PC-9 (cell line): ENCODE measurements around the gene TNFRSF25. TPM values are rescaled to one million over a fixed set of nuclear protein-coding genes. Genes with fewer than 3 reads are reported as not detected.

Experiments used
- BruUV-seq: library from RNA; stranded (reverse); fragments of 400-500 nt; replicated peaks from 2 replicates; lab custom pipeline; 2021; lab: Mats Ljungman, UMichigan
- CTCF ChIA-PET: fragments of 300-600 bp; sonication (Branson Sonifier 250); formaldehyde crosslinking; loops from one replicate; lab custom pipeline; 2022; ENCODE audit warnings: antibody characterized with exemption; lab: Charles Lee
- POLR2A ChIA-PET: fragments of 300-600 bp; sonication (Branson Sonifier 250); formaldehyde crosslinking; loops from one replicate; lab custom pipeline; 2022; ENCODE audit warnings: antibody characterized with exemption; ENCODE audit not compliant: unreplicated experiment; lab: Charles Lee
- DNase-seq, 2 experiments: peaks; one replicate each; pipeline versions ENCODE4 v3.0.0 to v3.0.0-alpha.2; 2015 to 2022; ENCODE audit warnings: mixed read lengths in 1 of 2
- H2AFZ ChIP-seq: fragments of 200-600 bp; sonication (generic); 2 replicates; pipeline ENCODE4 v1.8.1; 2017; ENCODE audit warnings: antibody characterized with exemption
- H3F3A ChIP-seq: fragments of 200-600 bp; sonication (generic); 2 replicates; pipeline ENCODE4 v1.8.1; 2017; ENCODE audit warnings: antibody characterized with exemption, mild to moderate bottlenecking, low read depth; ENCODE audit not compliant: insufficient read depth
- H3K27ac ChIP-seq: fragments of 200-600 bp; sonication (generic); 2 replicates; pipeline ENCODE4 v1.6.1; 2016; ENCODE audit warnings: mixed run types
- H3K27me3 ChIP-seq: fragments of 200-600 bp; sonication (generic); 2 replicates; pipeline ENCODE4 v1.6.1; 2016; ENCODE audit warnings: low read depth, mixed run types; ENCODE audit not compliant: insufficient read depth
- H3K36me3 ChIP-seq: fragments of 200-600 bp; sonication (generic); 2 replicates; pipeline ENCODE4 v1.6.1; 2016; ENCODE audit warnings: low read depth, mixed run types
- H3K4me1 ChIP-seq: fragments of 200-600 bp; sonication (generic); replicated peaks from 2 replicates; pipeline ENCODE4 v1.6.1; 2016; ENCODE audit warnings: mixed run types; ENCODE audit not compliant: insufficient read depth
- H3K4me2 ChIP-seq: fragments of 200-600 bp; sonication (generic); 2 replicates; pipeline ENCODE4 v1.6.1; 2017; ENCODE audit warnings: mixed run types
- H3K4me3 ChIP-seq: fragments of 200-600 bp; sonication (generic); 2 replicates; pipeline ENCODE4 v1.6.1; 2016; ENCODE audit warnings: mixed run types
- H3K79me2 ChIP-seq: fragments of 200-600 bp; sonication (generic); 2 replicates; pipeline ENCODE4 v1.6.1; 2017; ENCODE audit warnings: low read depth, mixed run types
- H3K9me2 ChIP-seq: fragments of 200-600 bp; sonication (generic); 2 replicates; pipeline ENCODE4 v1.8.1; 2017; ENCODE audit warnings: mild to moderate bottlenecking; ENCODE audit not compliant: insufficient read depth
- H3K9me3 ChIP-seq: fragments of 200-600 bp; sonication (generic); 2 replicates; pipeline ENCODE4 v1.8.1; 2016; ENCODE audit warnings: low read depth; ENCODE audit not compliant: insufficient read depth
- H4K20me1 ChIP-seq: fragments of 200-600 bp; sonication (generic); 2 replicates; pipeline ENCODE4 v1.8.1; 2017; ENCODE audit not compliant: insufficient read depth
- CTCF ChIP-seq: fragments of 200-600 bp; sonication (generic); conservative IDR thresholded peaks from 2 replicates; pipeline ENCODE4 v1.6.1; 2017; ENCODE audit warnings: mixed run types, antibody characterized with exemption, mild to moderate bottlenecking, moderate library complexity
- EZH2 ChIP-seq: fragments of 200-600 bp; sonication (generic); IDR thresholded peaks from 2 replicates; pipeline ENCODE4 v1.8.0; 2017; ENCODE audit warnings: antibody characterized with exemption, low read depth
- intact Hi-C: fragments of 100-400 bp; cut with micrococcal nuclease; formaldehyde crosslinking; loops from one replicate; pipeline ENCODE4 v1.10.0; 2022; ENCODE audit not compliant: unreplicated experiment
- total RNA-seq: library from RNA; stranded (reverse); gene quantifications from 2 replicates; pipeline ENCODE4 v1.2.3, GENCODE V29; 2021

The TNFRSF25 gene
- total RNA-seq, 1 experiment from 2014 or later, result 12.3 TPM

- no TSS peak for BruUV-seq
- no peak overlapping the region for H3K27ac ChIP-seq
- no peaks in the 10 kb centered on the region for H3K9me3 ChIP-seq
- no peaks in the 10 kb centered on the region for H3K27me3 ChIP-seq
- TF ChIP-seq EZH2 (no peak), CTCF (no peak)
- H3K4me3 ChIP-seq, result no peak overlapping the region
- no peaks in the 10 kb centered on the region for H3K9me2 ChIP-seq
- peaks cover 5% of the 10 kb centered on the region; the same call in 1 of the 2 replicates for H3K4me1 ChIP-seq
- DNase-seq, result peak in 1 of 2 experiments; percentile 55
- H3K4me2 ChIP-seq, result no peak overlapping the region
- H3K36me3 ChIP-seq, result no peaks in the 10 kb centered on the region
- no peaks in the 10 kb centered on the region for H3K79me2 ChIP-seq
- H2AFZ ChIP-seq, result no peak overlapping the region
- POLR2A ChIA-PET, result interaction anchor here (0.6 to 0.7 kb wide), 2 partner anchors 102 to 110 kb away, joined by 3 to 5 read pairs; no protein-coding TSS in a partner anchor
- no peaks in the 10 kb centered on the region for H3F3A ChIP-seq
- intact Hi-C loops, result no loop called here
- CTCF ChIA-PET, result interaction anchor here (0.6 to 1.8 kb wide), 2 partner anchors 11 to 26 kb away, joined by 3 to 4 read pairs; no protein-coding TSS in a partner anchor
- no peaks in the 10 kb centered on the region for H4K20me1 ChIP-seq
Observed at GRCh38 chr1:6502000-6502891, 36.3 kb upstream of the TNFRSF25 start.

- no peak overlapping the region for H3K27ac ChIP-seq
- BruUV-seq, result no TSS peak
- POLR2A ChIA-PET, result interaction anchor here (0.6 to 0.7 kb wide), 2 partner anchors 103 to 109 kb away, joined by 3 to 5 read pairs; no protein-coding TSS in a partner anchor
- no peaks in the 10 kb centered on the region for H3K9me3 ChIP-seq
- H3K27me3 ChIP-seq, result no peaks in the 10 kb centered on the region
- no peak overlapping the region for H3K4me3 ChIP-seq
- no peaks in the 10 kb centered on the region for H3F3A ChIP-seq
- no peaks in the 10 kb centered on the region for H3K36me3 ChIP-seq
- H3K4me1 ChIP-seq, result peaks cover 5% of the 10 kb centered on the region; the same call in 1 of the 2 replicates
- intact Hi-C loops, result no loop called here
- no peak overlapping the region for H3K4me2 ChIP-seq
- no peaks in the 10 kb centered on the region for H3K79me2 ChIP-seq
- H4K20me1 ChIP-seq, result no peaks in the 10 kb centered on the region
- H3K9me2 ChIP-seq, result no peaks in the 10 kb centered on the region
- TF ChIP-seq CTCF (no peak), EZH2 (no peak)
- DNase-seq, result no peak
- CTCF ChIA-PET, result interaction anchor here (1.8 kb wide), 1 partner anchor 12 kb away, joined by 4 read pairs; no protein-coding TSS in a partner anchor
- no peak overlapping the region for H2AFZ ChIP-seq
Observed at GRCh38 chr1:6501279-6501813, 35.4 kb upstream of the TNFRSF25 start.

- H3K4me2 ChIP-seq, result no peak overlapping the region
- no peaks in the 10 kb centered on the region for H4K20me1 ChIP-seq
- H2AFZ ChIP-seq, result no peak overlapping the region
- no peak overlapping the region for H3K27ac ChIP-seq
- no peaks in the 10 kb centered on the region for H3F3A ChIP-seq
- H3K27me3 ChIP-seq, result no peaks in the 10 kb centered on the region
- H3K9me3 ChIP-seq, result no peaks in the 10 kb centered on the region
- ChIA-PET CTCF (no interaction called here), POLR2A (no interaction called here)
- no peak overlapping the region for H3K4me3 ChIP-seq
- H3K79me2 ChIP-seq, result no peaks in the 10 kb centered on the region
- H3K9me2 ChIP-seq, result no peaks in the 10 kb centered on the region
- DNase-seq, result no peak
- BruUV-seq, result no TSS peak
- peaks cover 5% of the 10 kb centered on the region; the same call in 1 of the 2 replicates for H3K4me1 ChIP-seq
- intact Hi-C loops, result no loop called here
- H3K36me3 ChIP-seq, result no peaks in the 10 kb centered on the region
- TF ChIP-seq EZH2 (no peak), CTCF (no peak)
Observed at GRCh38 chr1:6500544-6501278, 34.7 kb upstream of the TNFRSF25 start.
